NB4 (cell line): Measurements from ENCODE around the gene MGAT3.

Experiments used
- CTCF ChIP-seq: IDR thresholded peaks from one replicate; pipeline ENCODE4 v1.5.1; 2012; ENCODE audit warnings: low read depth, low read length
- MAX ChIP-seq: IDR thresholded peaks from 2 replicates; pipeline ENCODE4 v1.6.1; 2011; ENCODE audit warnings: low read depth, low read length
- MYC ChIP-seq: IDR thresholded peaks from 2 replicates; pipeline ENCODE4 v1.6.1; 2011; ENCODE audit warnings: low read depth, low read length
- POLR2A ChIP-seq: IDR thresholded peaks from 2 replicates; pipeline ENCODE4 v1.6.1; 2011; ENCODE audit warnings: mild to moderate bottlenecking; ENCODE audit not compliant: insufficient read length; ENCODE audit errors: extremely low read depth

GRCh38 chr22:39525658-39525975 lies 68.8 kb downstream of the MGAT3 start:
- no peak for TF ChIP-seq MYC
- no peak for TF ChIP-seq CTCF
- no peak for TF ChIP-seq POLR2A
- TF ChIP-seq MAX: no peak
